GM19239 (cell line): Measurements from ENCODE around the gene MPV17L2.

Experiments
- DNase-seq: peaks from one replicate; pipeline ENCODE4 v3.0.0; 2011; ENCODE audit warnings: low spot score; ENCODE audit not compliant: insufficient read length
- FAIRE-seq: peaks from 2 replicates; lab custom pipeline; 2011; peaks lifted over from hg19 to GRCh38; lab: Jason Lieb, UNC

Gene MPV17L2

GRCh38 chr19:18183529-18183928, 9.5 kb upstream of the MPV17L2 start:
- DNase-seq (no peak), FAIRE-seq (no peak)

- DNase-seq (no peak), FAIRE-seq (no peak)
These were observed 7.5 kb upstream of the MPV17L2 start for GRCh38 chr19:18185538-18185937.

- FAIRE-seq (no peak), DNase-seq (no peak)
These were observed 2.7 kb upstream of the MPV17L2 start for GRCh38 chr19:18190278-18190677.

- FAIRE-seq = no peak
- no peak for DNase-seq
These were observed 1.4 kb upstream of the MPV17L2 start for GRCh38 chr19:18191640-18192062.

GRCh38 chr19:18193388-18194180, 566 bp downstream of the MPV17L2 start:
- FAIRE-seq (no peak), DNase-seq (no peak)

- DNase-seq = no peak
- FAIRE-seq = no peak
These were observed 1.1 kb downstream of the MPV17L2 start for GRCh38 chr19:18194181-18194530.

- no peak for DNase-seq
- no peak for FAIRE-seq
These were observed 1.7 kb downstream of the MPV17L2 start for GRCh38 chr19:18194554-18195238.

- no peak for DNase-seq
- FAIRE-seq = no peak
These were observed 3.5 kb downstream of the MPV17L2 start for GRCh38 chr19:18196511-18196845.

GRCh38 chr19:18197306-18197705, 4.3 kb downstream of the MPV17L2 start:
- FAIRE-seq (no peak), DNase-seq (no peak)

GRCh38 chr19:18197941-18198340, 4.9 kb downstream of the MPV17L2 start:
- FAIRE-seq (no peak), DNase-seq (no peak)

- no peak for FAIRE-seq
These were observed 5.4 kb downstream of the MPV17L2 start for GRCh38 chr19:18198374-18198773.

GRCh38 chr19:18202397-18202777, 9.4 kb downstream of the MPV17L2 start:
- DNase-seq = no peak
- FAIRE-seq = no peak

More at GRCh38 chr19:18198374-18198773, 5.4 kb downstream of the MPV17L2 start:
- no peak for DNase-seq

- FAIRE-seq (no peak), DNase-seq (no peak)
These were observed 9.9 kb downstream of the MPV17L2 start for GRCh38 chr19:18202778-18203407.

- DNase-seq (no peak), FAIRE-seq (peak; percentile 18)
These were observed 10.4 kb downstream of the MPV17L2 start for GRCh38 chr19:18203408-18203862.

- peak; percentile 99 for FAIRE-seq
- DNase-seq = peak; percentile 99
These were observed 10.9 kb downstream of the MPV17L2 start, which contains the start of gene RAB3A for GRCh38 chr19:18203863-18204393. TSS of gene RAB3A (minus strand) at chr19:18204042. CDS start at chr19:18202740, 1,302 bp downstream.

GRCh38 chr19:18204394-18205199, 11.6 kb downstream of the MPV17L2 start:
- FAIRE-seq (peak; percentile 28), DNase-seq (no peak)

GRCh38 chr19:18205200-18205892, 12.3 kb downstream of the MPV17L2 start:
- FAIRE-seq = no peak
- DNase-seq = no peak

- FAIRE-seq (no peak), DNase-seq (no peak)
These were observed 13.0 kb downstream of the MPV17L2 start for GRCh38 chr19:18206018-18206417.

GRCh38 chr19:18208098-18208951, 15.3 kb downstream of the MPV17L2 start:
- DNase-seq = no peak
- FAIRE-seq = no peak
